Ishikawa (cell line): ENCODE data around the gene DAB2IP.

ENCODE experiments used
- CEBPB ChIP-seq: IDR thresholded peaks from 2 replicates; pipeline ENCODE4 v1.6.1; 2012
- RAD21 ChIP-seq: IDR thresholded peaks from 2 replicates; pipeline ENCODE4 v1.6.1; 2012; ENCODE audit warnings: low read depth
- TCF12 ChIP-seq: IDR thresholded peaks from 2 replicates; pipeline ENCODE4 v1.6.1; 2012; ENCODE audit warnings: low read depth

- TF ChIP-seq CEBPB = no peak
- no peak for TF ChIP-seq RAD21
- no peak for TF ChIP-seq TCF12
These were observed 166.0 kb downstream of the DAB2IP start for GRCh38 chr9:121817476-121817875.
